Measurements from ENCODE around the gene CUEDC2.

CUEDC2 gene, protein sequence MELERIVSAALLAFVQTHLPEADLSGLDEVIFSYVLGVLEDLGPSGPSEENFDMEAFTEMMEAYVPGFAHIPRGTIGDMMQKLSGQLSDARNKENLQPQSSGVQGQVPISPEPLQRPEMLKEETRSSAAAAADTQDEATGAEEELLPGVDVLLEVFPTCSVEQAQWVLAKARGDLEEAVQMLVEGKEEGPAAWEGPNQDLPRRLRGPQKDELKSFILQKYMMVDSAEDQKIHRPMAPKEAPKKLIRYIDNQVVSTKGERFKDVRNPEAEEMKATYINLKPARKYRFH

DNA sequence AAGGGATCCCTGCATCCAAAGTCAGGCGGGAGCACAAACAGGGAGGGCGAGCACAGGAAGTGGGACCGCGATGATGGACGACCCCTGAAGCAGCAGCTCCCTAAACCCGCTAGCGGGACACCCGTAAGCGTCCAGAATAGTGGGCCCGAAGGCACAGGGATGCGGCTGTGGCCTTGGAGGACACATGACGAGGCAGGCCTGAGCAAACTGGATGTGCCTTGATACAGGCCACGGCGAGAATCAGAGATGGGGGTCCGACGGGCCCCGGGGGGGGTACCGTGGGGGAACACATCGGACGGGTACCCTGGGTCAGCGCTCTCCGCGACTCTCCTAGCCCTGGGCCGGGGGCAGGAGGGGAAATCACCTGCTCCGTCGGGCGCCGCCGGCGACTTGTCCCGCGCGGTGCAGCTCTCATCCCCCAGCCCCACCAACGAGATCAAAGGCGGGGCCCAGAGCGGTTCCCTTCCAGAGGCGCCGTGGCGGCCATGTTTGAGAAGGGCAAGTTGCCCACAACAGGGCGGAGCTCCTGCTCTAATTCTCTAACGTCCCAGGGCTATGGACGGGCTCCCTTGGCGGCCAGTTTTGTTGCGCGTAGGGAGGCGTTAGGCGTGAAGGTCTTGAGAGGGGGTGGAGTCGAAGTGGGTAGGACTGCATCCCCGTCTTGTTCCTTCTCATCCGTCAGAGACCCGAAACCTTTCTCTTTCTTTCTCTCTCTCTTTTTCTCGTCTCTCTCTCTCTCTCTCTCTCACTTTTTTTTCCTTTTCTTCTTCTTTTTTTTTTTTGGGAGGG, at the start of gene CUEDC2:
CUEDC2 (minus strand) TSS at position 413 of the 789 bp plus-strand sequence. CDS start 7,386 bp downstream, outside the sequence.
- DNase-seq, result peak; percentile 87 to 94

DNA sequence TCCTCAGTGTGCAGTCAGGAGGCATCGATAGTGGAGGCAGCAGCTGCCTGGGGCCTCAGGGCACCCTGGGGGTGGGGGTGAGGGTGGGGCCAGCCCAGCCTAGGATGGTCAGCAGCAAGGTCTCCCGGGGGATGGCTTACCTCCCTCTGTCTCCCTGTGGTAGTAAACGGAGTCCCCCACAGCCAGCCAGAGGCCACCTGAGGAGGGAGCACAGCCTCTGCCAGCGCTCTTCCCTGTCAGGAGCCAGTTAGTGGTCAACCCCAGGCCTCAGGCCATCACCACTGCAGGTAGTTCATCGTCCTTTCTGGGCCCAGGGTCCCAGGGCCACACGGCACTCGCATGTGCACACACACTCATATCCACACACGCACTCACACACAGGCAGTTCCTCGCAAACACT, 48.0 kb upstream of the CUEDC2 start:
- no peak for DNase-seq

DNA sequence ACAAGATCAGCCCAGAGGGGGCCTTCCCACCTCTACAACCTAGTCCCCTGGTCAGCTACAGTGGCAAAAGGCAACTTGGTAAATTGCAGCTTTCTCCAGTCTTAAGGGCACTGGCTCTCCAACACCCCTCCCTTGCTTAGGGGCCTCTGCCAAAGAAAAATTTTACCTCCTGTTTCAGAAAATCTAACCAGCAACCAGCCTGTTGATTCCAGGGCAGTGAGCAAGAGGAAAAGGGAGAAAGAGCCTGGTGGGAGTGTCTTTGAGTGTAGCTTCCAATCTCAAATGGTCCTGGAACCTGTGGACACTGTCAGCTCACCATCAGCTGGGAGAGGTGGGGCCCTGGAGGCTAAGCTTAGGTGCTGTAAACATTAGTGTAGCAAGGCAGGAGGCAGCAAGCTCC, 47.3 kb upstream of the CUEDC2 start:
- DNase-seq, result no peak

DNA sequence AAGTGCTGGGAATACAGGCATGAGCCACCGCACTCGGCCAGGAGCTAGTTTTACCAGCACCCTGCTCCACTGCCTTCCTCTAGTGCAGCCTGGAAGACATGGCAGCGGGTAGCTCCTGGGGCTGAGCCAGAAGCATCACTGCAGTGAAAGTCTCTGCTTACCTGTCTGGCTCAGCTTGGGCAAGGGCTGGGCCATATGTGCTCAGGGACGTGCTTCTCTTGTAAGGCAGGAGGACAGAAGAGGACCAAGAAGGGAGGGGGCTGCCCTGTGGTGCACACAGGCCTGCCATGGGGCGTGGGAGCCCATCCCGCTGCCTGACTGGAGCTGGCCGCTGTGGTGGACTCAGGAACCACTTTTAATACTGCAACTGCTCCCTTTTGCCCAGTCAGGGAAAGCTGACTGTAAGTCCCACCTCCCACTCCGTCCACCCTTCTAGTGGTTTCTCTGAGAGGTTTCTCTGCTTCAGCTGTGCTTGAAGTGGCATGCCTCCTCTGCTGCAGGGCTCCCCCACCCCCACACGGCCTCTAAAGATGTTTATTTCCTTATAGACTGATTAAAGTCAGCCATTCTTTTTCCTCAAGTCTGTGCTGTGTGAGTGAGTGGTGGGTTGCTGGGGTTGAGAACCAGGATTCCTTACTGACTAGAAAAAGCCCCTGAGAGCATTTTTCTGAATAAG, 44.2 kb upstream of the CUEDC2 start:
- DNase-seq, result no peak

- no peak for DNase-seq
Measured at GRCh38 chr10:102475451-102476040, 43.2 kb upstream of the CUEDC2 start.

- DNase-seq, result no peak
Measured at GRCh38 chr10:102473445-102474331, 41.3 kb upstream of the CUEDC2 start.

GRCh38 chr10:102470579-102471546, 38.5 kb upstream of the CUEDC2 start:
- DNase-seq, result no peak

DNA sequence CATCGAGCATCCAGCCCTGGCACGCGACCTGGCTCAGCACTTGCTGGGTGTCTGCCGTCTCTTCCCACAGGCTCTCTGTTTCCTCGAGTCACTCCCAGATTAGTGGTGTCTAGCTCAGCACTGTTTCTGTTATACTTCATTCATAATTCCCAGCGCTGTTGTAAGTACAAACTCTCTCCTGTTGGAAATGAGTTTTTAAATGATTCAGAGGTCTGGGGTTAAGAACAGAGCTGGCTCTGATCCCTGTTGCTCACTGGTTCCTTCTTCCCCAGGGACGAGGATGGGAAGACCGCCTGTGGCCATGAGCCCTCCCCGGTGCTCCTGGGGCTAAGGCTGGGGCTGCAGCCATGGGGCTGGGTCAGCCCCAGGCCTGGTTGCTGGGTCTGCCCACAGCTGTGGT, 36.3 kb upstream of the CUEDC2 start:
- DNase-seq, result no peak

GRCh38 chr10:102467971-102468438, 35.6 kb upstream of the CUEDC2 start:
- no peak for DNase-seq

DNA sequence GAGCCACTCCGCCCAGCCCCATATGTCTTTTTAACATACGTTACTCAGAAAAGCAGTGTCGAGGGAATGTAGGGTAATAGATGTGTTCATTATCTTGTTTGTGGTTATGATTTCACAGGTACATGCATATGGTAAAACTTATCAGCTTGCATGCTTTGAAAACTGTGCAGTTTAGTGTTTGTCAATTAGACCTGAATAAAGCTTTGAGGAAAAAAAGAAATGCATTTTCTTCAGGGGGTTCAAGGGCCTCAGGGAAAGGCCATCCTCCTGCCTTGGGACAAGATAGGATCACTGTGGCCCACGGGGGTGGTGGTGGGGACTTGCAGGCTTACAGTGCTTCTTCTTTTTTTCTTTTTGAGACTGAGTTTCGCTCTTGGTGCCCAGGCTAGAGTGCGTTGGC, 34.9 kb upstream of the CUEDC2 start:
- no peak for DNase-seq

DNA sequence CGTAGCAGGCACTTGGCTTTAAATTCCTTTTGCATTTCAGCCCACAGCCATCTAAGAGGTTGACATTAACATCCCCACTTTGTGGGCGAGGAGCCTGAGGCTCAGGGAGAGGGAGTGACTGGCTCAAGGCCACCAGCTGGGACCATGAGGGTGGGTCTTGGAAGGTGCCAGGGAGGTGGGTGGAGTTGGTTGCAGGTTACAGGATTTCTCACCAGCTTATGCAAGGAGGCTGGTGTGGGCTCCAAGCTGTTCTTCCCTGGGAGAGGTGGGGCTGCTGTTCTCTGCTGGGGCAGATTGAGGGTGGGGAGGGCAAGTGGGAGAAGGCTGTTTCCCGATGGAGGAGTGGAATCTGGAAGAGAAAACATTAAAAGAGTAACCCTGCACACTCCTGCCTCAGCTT, 33.1 kb upstream of the CUEDC2 start:
- DNase-seq, result no peak

DNA sequence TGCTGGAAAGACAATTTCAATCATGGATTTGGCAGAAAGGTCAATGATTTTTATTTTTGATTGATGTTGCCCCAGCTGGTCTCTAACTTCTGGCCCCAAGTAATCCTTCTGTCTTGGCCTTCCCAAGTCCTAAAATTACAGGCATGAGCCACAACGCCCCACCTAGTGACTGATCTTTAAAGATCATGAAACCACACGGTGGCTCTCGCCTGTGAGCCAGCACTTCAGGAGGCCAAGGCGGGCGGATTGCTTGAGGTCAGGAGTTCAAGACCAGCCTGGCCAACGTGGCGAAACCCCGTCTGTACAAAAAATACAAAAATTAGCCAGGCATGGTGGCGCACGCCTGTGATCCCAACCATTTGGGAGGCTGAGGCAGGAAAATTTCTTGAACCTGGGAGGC, 31.6 kb upstream of the CUEDC2 start:
- DNase-seq, result no peak

GRCh38 chr10:102462512-102463054, 30.2 kb upstream of the CUEDC2 start:
- no peak for DNase-seq

DNA sequence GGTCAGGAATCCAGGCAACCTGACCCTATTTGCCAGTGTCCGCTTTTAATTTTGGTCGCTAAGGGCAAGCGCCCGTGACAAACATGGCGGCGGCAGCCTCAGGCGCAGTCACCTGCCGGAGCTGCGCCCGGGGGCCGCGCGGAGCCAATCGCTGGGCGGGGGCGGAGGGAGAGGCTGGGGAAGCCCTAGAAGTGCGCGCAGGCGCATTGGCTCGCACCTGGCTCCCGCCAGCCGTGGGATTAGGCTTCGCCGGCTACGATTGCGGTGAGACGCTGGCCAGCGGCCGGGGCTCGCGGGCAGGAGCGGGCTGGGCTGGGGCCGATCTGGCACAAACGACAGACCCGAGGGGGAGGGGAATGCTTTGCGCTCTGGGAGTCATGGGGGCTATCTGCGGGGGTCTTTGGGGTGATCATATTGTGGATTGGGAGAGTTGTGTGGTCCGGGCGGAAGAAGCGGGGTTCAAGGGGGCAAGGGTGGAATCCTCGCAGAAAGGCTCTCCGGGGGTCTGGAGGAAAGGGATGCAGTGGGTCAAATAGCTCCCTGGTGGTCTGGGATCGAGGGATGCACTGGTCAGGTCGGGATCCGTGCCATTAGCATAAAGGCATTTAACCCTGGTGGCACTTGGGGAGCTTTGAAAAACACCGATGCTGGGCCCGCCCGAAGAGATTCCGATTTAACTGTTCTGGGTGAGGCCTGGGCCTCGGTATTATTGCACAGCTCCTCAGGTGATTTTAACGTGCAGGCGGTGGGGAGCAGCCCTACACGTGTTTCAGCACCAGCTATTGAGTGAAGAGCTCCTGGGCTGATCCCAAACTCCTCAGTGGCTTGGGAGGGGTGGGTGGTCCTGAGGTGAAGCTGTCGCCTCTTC, 29.0 kb upstream of the CUEDC2 start:
- DNase-seq, result peak; percentile 31 to 72

DNA sequence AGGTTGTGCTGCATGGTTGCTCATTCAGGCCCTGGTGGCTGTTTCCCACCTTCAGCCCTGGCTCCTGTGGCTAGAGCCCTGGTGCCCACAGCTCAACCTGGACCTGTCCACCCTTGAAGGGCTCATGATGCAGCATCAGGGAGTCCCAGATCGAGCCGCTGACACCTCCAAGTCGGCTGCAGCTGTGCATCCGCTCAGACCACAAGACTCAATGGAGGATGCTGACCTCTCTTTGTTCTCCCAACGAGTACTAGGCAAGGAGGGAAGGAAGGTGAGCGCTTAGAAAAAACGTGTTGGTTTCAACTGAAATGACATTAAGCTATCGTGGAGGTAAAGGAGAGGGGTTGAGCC, 28.4 kb upstream of the CUEDC2 start:
- no peak for DNase-seq

- DNase-seq, result no peak
Measured at GRCh38 chr10:102458656-102459055, 26.3 kb upstream of the CUEDC2 start.

- DNase-seq, result no peak
Measured at GRCh38 chr10:102457591-102458150, 25.3 kb upstream of the CUEDC2 start.

- DNase-seq, result no peak
Measured at GRCh38 chr10:102455893-102456471, 23.6 kb upstream of the CUEDC2 start.

Data from SW 1271 (cell line).